Measurements from ENCODE around the gene TRMT2B. TPM values are rescaled to one million over a fixed set of nuclear protein-coding genes. Genes with fewer than 3 reads are reported as not detected.
A peak's percentile ranks its signal among the peaks of the same experiment; 100 is the strongest.

Gene TRMT2B
- 10 to 100 TPM; 12.5 to 23.7 (median 14.6) TPM for total RNA-seq

GRCh38 chrX:101051549-101052302, at the start of gene TRMT2B:
TSS of gene TRMT2B (minus strand) at chrX:101052111. CDS start at chrX:101042289, 9,822 bp downstream.
- peak; percentile 70 to 96 for DNase-seq (ENCODE audit: low spot score in 2 of 2)
- H3K4me3 ChIP-seq (ENCODE audit: low read depth, poor library complexity, severe bottlenecking), result peak within 1 kb of the TSS; percentile 30
- intact Hi-C loops (cut with DNase I; ENCODE audit: low total_unique reads), result no loop called here
- 1 to 29% methylated on average over 36 to 43 of the region's 43 CpGs for WGBS, 2 donors
- TF ChIP-seq POLR2A (IDR thresholded peaks at IDR 0.05) (no peak), CTCF (IDR thresholded peaks at IDR 0.05) (no peak)

- intact Hi-C loops (cut with DNase I; ENCODE audit: low total_unique reads), result no loop called here
- DNase-seq (ENCODE audit: low spot score in 2 of 2), result peak; percentile 91 to 98
- no peak for TF ChIP-seq POLR2A (IDR thresholded peaks at IDR 0.05)
- TF ChIP-seq CTCF (IDR thresholded peaks at IDR 0.05), result no peak
- 1 to 50% methylated on average over 27 to 48 of the region's 48 CpGs for WGBS, 2 donors
- no peak within 1 kb of the TSS for H3K4me3 ChIP-seq (ENCODE audit: low read depth, poor library complexity, severe bottlenecking)
These were observed 45.9 kb upstream of the TRMT2B start, which contains the start of gene CENPI for GRCh38 chrX:101097546-101098453. TSS of gene CENPI (plus strand) at chrX:101098204. CDS start at chrX:101101071, 2,867 bp downstream.

- TF ChIP-seq CTCF (IDR thresholded peaks at IDR 0.05) (no peak), POLR2A (IDR thresholded peaks at IDR 0.05) (no peak)
- 97 to 100% methylated on average over 1 of the region's 1 CpG for WGBS, 2 donors
- intact Hi-C loops (cut with DNase I; ENCODE audit: low total_unique reads), result no loop called here
- H3K4me3 ChIP-seq (ENCODE audit: low read depth, poor library complexity, severe bottlenecking), result no peak overlapping the region
- no peak for DNase-seq (ENCODE audit: low spot score in 2 of 2)
These were observed 39.9 kb upstream of the TRMT2B start for GRCh38 chrX:101091817-101092216.

GRCh38 chrX:101081231-101081630, 29.3 kb upstream of the TRMT2B start:
- intact Hi-C loops (cut with DNase I; ENCODE audit: low total_unique reads), result no loop called here
- no peak for DNase-seq (ENCODE audit: low spot score in 2 of 2)
- 50 to 69% methylated on average over 3 of the region's 3 CpGs for WGBS, 2 donors
- H3K4me3 ChIP-seq (ENCODE audit: low read depth, poor library complexity, severe bottlenecking), result no peak overlapping the region
- TF ChIP-seq CTCF (IDR thresholded peaks at IDR 0.05), result no peak
- no peak for TF ChIP-seq POLR2A (IDR thresholded peaks at IDR 0.05)

- TF ChIP-seq CTCF (IDR thresholded peaks at IDR 0.05) (no peak), POLR2A (IDR thresholded peaks at IDR 0.05) (no peak)
- H3K4me3 ChIP-seq (ENCODE audit: low read depth, poor library complexity, severe bottlenecking), result no peak overlapping the region
- intact Hi-C loops (cut with DNase I; ENCODE audit: low total_unique reads), result no loop called here
- DNase-seq (ENCODE audit: low spot score in 2 of 2), result no peak
- 63 to 78% methylated on average over 3 of the region's 3 CpGs for WGBS, 2 donors
These were observed 28.6 kb upstream of the TRMT2B start for GRCh38 chrX:101080326-101081124.
